ENCODE results near the gene SMARCD3. TPM values are rescaled to one million over a fixed set of nuclear protein-coding genes. Genes with fewer than 3 reads are reported as not detected.

Gene SMARCD3
- total RNA-seq, 2 donors from 2014 or later = 40.0 to 43.5 TPM

DNA sequence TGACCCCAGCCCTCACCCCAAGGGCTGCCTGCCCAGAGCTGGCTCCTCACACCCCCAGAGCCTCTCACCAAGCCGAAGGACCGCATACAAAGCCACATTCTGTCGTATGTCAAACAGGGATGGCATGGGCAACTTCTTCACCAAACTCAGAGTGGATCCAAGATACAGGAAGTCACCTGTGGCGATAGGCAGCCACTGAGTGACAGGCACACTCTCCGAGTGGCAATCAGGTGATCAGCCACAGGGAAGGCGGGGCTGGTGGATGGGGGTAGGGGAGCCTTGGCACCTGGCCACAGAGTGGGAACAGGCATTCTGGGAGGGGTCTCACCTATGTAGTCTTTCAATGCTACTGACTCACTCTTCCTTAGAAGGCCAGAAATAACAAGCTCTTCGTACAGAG is 54.3 kb downstream of the SMARCD3 start:
- Mint-ChIP-seq H3K4me3 (no peak overlapping the region), H3K4me1 (no peaks in the 10 kb centered on the region), H3K36me3 (ENCODE audit: low read depth) (no peaks in the 10 kb centered on the region), H3K27me3 (ENCODE audit: insufficient read depth) (peaks cover 19% of the 10 kb centered on the region), H3K9me3 (no peaks in the 10 kb centered on the region), H3K27ac (no peak overlapping the region)
- Histone ChIP-seq H3K36me3 (ENCODE audit: control insufficient read depth, insufficient read depth, low read length) (no peaks in the 10 kb centered on the region), H3K4me1 (ENCODE audit: control insufficient read depth, insufficient read depth, low read length) (no peaks in the 10 kb centered on the region), H3K9me3 (ENCODE audit: control insufficient read depth, low read length) (no peaks in the 10 kb centered on the region), H3K4me3 (ENCODE audit: low read length) (no peak overlapping the region), H3K27ac (ENCODE audit: low read depth, low read length) (no peak overlapping the region), H3K9ac (ENCODE audit: extremely low read depth, low read length, poor library complexity, severe bottlenecking) (no peak overlapping the region), H3K27me3 (ENCODE audit: control insufficient read depth, insufficient read depth, low read length, poor library complexity, severe bottlenecking) (peaks cover 9% of the 10 kb centered on the region)
- TF ChIP-seq, protein P1, sequence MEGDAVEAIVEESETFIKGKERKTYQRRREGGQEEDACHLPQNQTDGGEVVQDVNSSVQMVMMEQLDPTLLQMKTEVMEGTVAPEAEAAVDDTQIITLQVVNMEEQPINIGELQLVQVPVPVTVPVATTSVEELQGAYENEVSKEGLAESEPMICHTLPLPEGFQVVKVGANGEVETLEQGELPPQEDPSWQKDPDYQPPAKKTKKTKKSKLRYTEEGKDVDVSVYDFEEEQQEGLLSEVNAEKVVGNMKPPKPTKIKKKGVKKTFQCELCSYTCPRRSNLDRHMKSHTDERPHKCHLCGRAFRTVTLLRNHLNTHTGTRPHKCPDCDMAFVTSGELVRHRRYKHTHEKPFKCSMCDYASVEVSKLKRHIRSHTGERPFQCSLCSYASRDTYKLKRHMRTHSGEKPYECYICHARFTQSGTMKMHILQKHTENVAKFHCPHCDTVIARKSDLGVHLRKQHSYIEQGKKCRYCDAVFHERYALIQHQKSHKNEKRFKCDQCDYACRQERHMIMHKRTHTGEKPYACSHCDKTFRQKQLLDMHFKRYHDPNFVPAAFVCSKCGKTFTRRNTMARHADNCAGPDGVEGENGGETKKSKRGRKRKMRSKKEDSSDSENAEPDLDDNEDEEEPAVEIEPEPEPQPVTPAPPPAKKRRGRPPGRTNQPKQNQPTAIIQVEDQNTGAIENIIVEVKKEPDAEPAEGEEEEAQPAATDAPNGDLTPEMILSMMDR (conservative IDR thresholded peaks at IDR 0.05) = no peak
- 95% methylated on average over 4 to 7 of the region's 7 CpGs for WGBS, 2 experiments (ENCODE audit: insufficient coverage in 1 of 2, insufficient read length in 1 of 2)
- DNase-seq = no peak

DNA sequence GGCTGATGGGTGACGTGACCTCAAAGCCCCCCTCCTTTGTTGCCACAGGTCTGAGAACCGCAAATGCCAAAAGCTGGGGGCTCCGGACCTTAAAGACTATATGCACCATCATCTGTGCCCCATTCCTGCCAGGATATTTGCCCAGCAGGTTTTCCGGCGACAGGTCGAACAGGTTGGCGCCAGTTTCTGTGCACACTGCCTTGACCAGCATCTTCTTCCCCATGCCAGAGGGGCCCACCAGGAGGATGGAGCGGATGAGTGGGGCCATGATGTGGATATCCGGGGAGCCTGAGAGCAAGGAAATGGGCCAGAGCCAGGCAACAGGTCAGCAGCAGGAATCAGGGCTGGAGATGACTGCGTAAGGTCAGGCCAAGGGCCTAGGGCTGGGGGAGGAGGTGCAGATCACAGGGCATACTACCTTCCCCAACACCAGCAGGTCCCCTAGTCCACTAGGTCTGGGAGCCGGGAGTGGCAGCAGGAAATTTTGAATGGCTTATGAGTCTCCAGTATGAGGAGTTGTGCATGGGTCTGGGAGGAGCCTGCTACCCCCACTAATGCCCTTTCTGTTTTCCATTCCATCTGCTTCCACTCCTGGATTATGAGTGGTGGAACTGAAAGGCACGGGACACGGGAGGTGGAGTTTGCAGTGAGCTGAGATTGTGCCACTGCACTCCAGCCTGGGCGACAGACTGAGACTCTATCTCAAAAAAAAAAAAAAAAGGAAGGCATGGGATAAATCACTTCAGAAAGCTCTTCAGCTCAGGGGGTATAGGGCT is 55.1 kb downstream of the SMARCD3 start:
- H3K4me1 Mint-ChIP-seq = no peaks in the 10 kb centered on the region
- 95 to 96% methylated on average over 11 to 14 of the region's 14 CpGs for WGBS, 2 experiments (ENCODE audit: insufficient coverage in 1 of 2, insufficient read length in 1 of 2)
- H3K36me3 ChIP-seq (ENCODE audit: control insufficient read depth, insufficient read depth, low read length) = no peaks in the 10 kb centered on the region
- H3K9ac ChIP-seq (ENCODE audit: extremely low read depth, low read length, poor library complexity, severe bottlenecking) = no peak overlapping the region
- H3K36me3 Mint-ChIP-seq (ENCODE audit: low read depth) = no peaks in the 10 kb centered on the region
- H3K27ac ChIP-seq (ENCODE audit: low read depth, low read length) = no peak overlapping the region
- no peak overlapping the region for H3K4me3 Mint-ChIP-seq
- TF ChIP-seq, protein P1 (conservative IDR thresholded peaks at IDR 0.05) = no peak
- no peak for DNase-seq
- peaks cover 15% of the 10 kb centered on the region for H3K27me3 Mint-ChIP-seq (ENCODE audit: insufficient read depth)
- no peak overlapping the region for H3K27ac Mint-ChIP-seq
- H3K9me3 Mint-ChIP-seq = no peaks in the 10 kb centered on the region
- H3K9me3 ChIP-seq (ENCODE audit: control insufficient read depth, low read length) = no peaks in the 10 kb centered on the region
- H3K4me1 ChIP-seq (ENCODE audit: control insufficient read depth, insufficient read depth, low read length) = no peaks in the 10 kb centered on the region
- no peak overlapping the region for H3K4me3 ChIP-seq (ENCODE audit: low read length)
- peaks cover 9% of the 10 kb centered on the region for H3K27me3 ChIP-seq (ENCODE audit: control insufficient read depth, insufficient read depth, low read length, poor library complexity, severe bottlenecking)

DNA sequence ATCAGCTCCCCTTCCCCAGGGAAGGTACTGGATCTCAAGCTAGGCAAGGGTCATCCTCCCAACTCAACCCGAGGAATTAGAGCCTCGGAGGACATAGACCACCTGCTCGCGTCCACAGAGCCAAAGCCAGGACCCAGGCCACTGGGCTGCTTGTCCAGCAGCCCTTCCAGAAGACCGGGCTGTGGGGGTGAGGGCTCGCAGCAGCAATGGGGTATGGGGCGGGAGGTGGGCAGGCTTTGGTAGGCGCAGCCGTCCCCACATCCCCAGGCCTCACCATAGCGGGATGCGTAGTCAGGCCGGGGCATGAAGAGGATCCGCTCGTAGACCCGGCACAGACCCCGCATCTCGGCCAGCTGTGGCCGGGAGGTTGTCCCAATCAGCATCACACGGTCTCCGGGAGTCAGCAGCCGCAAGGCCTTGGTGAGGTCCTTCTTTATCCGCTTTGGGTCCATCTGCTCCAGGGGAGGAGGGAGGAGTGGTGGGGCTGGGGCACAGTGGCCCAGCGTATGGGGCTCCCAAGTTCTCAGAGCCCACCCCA is 56.4 kb downstream of the SMARCD3 start:
- no peaks in the 10 kb centered on the region for H3K36me3 Mint-ChIP-seq (ENCODE audit: low read depth)
- WGBS, 2 experiments (ENCODE audit: insufficient coverage in 1 of 2, insufficient read length in 1 of 2) = 97 to 99% methylated on average over 12 to 22 of the region's 23 CpGs
- DNase-seq = no peak
- H3K4me3 ChIP-seq (ENCODE audit: low read length) = no peak overlapping the region
- H3K9ac ChIP-seq (ENCODE audit: extremely low read depth, low read length, poor library complexity, severe bottlenecking) = no peak overlapping the region
- H3K4me1 ChIP-seq (ENCODE audit: control insufficient read depth, insufficient read depth, low read length) = no peaks in the 10 kb centered on the region
- TF ChIP-seq, protein P1 (conservative IDR thresholded peaks at IDR 0.05) = no peak
- H3K4me3 Mint-ChIP-seq = no peak overlapping the region
- no peak overlapping the region for H3K27ac Mint-ChIP-seq
- H3K27me3 Mint-ChIP-seq (ENCODE audit: insufficient read depth) = peaks cover 15% of the 10 kb centered on the region
- peaks cover 9% of the 10 kb centered on the region for H3K27me3 ChIP-seq (ENCODE audit: control insufficient read depth, insufficient read depth, low read length, poor library complexity, severe bottlenecking)
- H3K9me3 ChIP-seq (ENCODE audit: control insufficient read depth, low read length) = no peaks in the 10 kb centered on the region
- H3K4me1 Mint-ChIP-seq = no peaks in the 10 kb centered on the region
- no peak overlapping the region for H3K27ac ChIP-seq (ENCODE audit: low read depth, low read length)
- no peaks in the 10 kb centered on the region for H3K9me3 Mint-ChIP-seq
- no peaks in the 10 kb centered on the region for H3K36me3 ChIP-seq (ENCODE audit: control insufficient read depth, insufficient read depth, low read length)

Data from endodermal cell (in vitro differentiated cells).